WTC11 (cell line): ENCODE measurements around the gene LTBP4. TPM values are rescaled to one million over a fixed set of nuclear protein-coding genes. Genes with fewer than 3 reads are reported as not detected.

Experiments
- ATAC-seq: fragments of 200-7000 bp; cut with Tn5 transposase; 2 replicates; pipeline ENCODE4 v1.10.0; 2021; ENCODE audit warnings: mild to moderate bottlenecking, moderate library complexity
- CTCF ChIA-PET: fragments of 300-600 bp; sonication (Branson Sonifier 250); formaldehyde crosslinking; loops from one replicate; lab custom pipeline; 2021; ENCODE audit warnings: antibody characterized with exemption; lab: Charles Lee
- POLR2A ChIA-PET: fragments of 350-600 bp; sonication (Branson Sonifier 250); formaldehyde crosslinking; loops from one replicate; lab custom pipeline; 2021; ENCODE audit warnings: antibody characterized with exemption; lab: Charles Lee
- DNase-seq: peaks from one replicate; pipeline ENCODE4 v3.0.0; 2021; ENCODE audit warnings: low spot score
- H3K27ac Mint-ChIP-seq: 2 replicates; pipeline ENCODE4 v1.8.0; 2021; ENCODE audit warnings: mixed read lengths
- H3K27me3 Mint-ChIP-seq: 2 replicates; pipeline ENCODE4 v1.8.0; 2021; ENCODE audit warnings: low read depth, mild to moderate bottlenecking, moderate library complexity, mixed read lengths
- H3K36me3 Mint-ChIP-seq: 2 replicates; pipeline ENCODE4 v1.8.0; 2021; ENCODE audit warnings: mixed read lengths
- H3K4me1 Mint-ChIP-seq: 2 replicates; pipeline ENCODE4 v1.8.0; 2022; ENCODE audit warnings: mixed read lengths
- H3K4me3 Mint-ChIP-seq: 2 replicates; pipeline ENCODE4 v1.8.0; 2021; ENCODE audit warnings: mild to moderate bottlenecking, moderate library complexity, mixed read lengths
- H3K9me3 Mint-ChIP-seq: 2 replicates; pipeline ENCODE4 v1.8.0; 2021; ENCODE audit warnings: mixed read lengths
- ARID4B ChIP-seq: sonication (generic); formaldehyde crosslinking; IDR thresholded peaks from 2 replicates; pipeline ENCODE4 v1.8.0; 2023; ENCODE audit warnings: missing genetic modification reagents, mild to moderate bottlenecking, borderline replicate concordance
- CTCF ChIP-seq: fragments of 200-600 bp; IDR thresholded peaks from 2 replicates; pipeline ENCODE4 v1.8.0; 2022; ENCODE audit warnings: antibody characterized with exemption
- ETV6 ChIP-seq: sonication (generic); formaldehyde crosslinking; IDR thresholded peaks from 2 replicates; pipeline ENCODE4 v1.8.1; 2022; ENCODE audit warnings: mild to moderate bottlenecking, missing genetic modification reagents
- FOXK1 ChIP-seq: sonication (generic); formaldehyde crosslinking; IDR thresholded peaks from 2 replicates; pipeline ENCODE4 v1.8.0; 2022; ENCODE audit warnings: mild to moderate bottlenecking, moderate library complexity, missing genetic modification reagents
- GRHL2 ChIP-seq: fragments of 250-450 bp; sonication (Bioruptor Pico); IDR thresholded peaks from 2 replicates; pipeline ENCODE4 v1.8.0; 2022; ENCODE audit warnings: mild to moderate bottlenecking, moderate library complexity; ENCODE audit not compliant: insufficient replicate concordance, severe bottlenecking
- IRF1 ChIP-seq: sonication (generic); formaldehyde crosslinking; IDR thresholded peaks from 2 replicates; pipeline ENCODE4 v1.8.0; 2023; ENCODE audit warnings: missing genetic modification reagents
- MAX ChIP-seq: sonication (generic); formaldehyde crosslinking; IDR thresholded peaks from 2 replicates; pipeline ENCODE4 v1.8.0; 2022; ENCODE audit warnings: mild to moderate bottlenecking, missing genetic modification reagents
- MLX ChIP-seq: sonication (generic); formaldehyde crosslinking; IDR thresholded peaks from 2 replicates; pipeline ENCODE4 v1.8.1; 2023; ENCODE audit warnings: mild to moderate bottlenecking, missing genetic modification reagents, moderate library complexity
- NFE2L1 ChIP-seq: sonication (generic); formaldehyde crosslinking; IDR thresholded peaks from 2 replicates; pipeline ENCODE4 v1.8.1; 2023; ENCODE audit warnings: missing genetic modification reagents
- PRRX2 ChIP-seq: fragments of 250-450 bp; sonication (Bioruptor Pico); IDR thresholded peaks from 2 replicates; pipeline ENCODE4 v1.8.0; 2021; ENCODE audit warnings: mild to moderate bottlenecking
- USF1 ChIP-seq: sonication (generic); formaldehyde crosslinking; IDR thresholded peaks from 2 replicates; pipeline ENCODE4 v1.8.0; 2022; ENCODE audit warnings: mild to moderate bottlenecking, missing genetic modification reagents
- ZNF138 ChIP-seq: sonication (generic); formaldehyde crosslinking; conservative IDR thresholded peaks from 2 replicates; pipeline ENCODE4 v1.8.1; 2022; ENCODE audit warnings: mild to moderate bottlenecking, moderate library complexity, missing genetic modification reagents
- ZNF425 ChIP-seq: fragments of 250-450 bp; sonication (Bioruptor Pico); conservative IDR thresholded peaks from 2 replicates; pipeline ENCODE4 v1.9.0; 2021; ENCODE audit warnings: mild to moderate bottlenecking
- total RNA-seq: library from RNA; stranded (reverse); gene quantifications from 3 replicates; pipeline ENCODE4 v1.2.3, GENCODE V29; 2021

LTBP4 gene
- total RNA-seq, 1 experiment from 2014 or later: 125 TPM

GRCh38 chr19:40589591-40590429, 11.4 kb upstream of the LTBP4 start:
- H3K36me3 Mint-ChIP-seq: peaks cover 20% of the 10 kb centered on the region
- TF ChIP-seq IRF1 (CRISPR knock-in tag) (no peak), ETV6 (CRISPR knock-in tag) (no peak), ZNF425 (CRISPR knock-in tag) (no peak), FOXK1 (CRISPR knock-in tag) (no peak), GRHL2 (CRISPR knock-in tag) (no peak), MLX (no peak), NFE2L1 (CRISPR knock-in tag) (no peak), MAX (CRISPR knock-in tag) (no peak), USF1 (CRISPR knock-in tag) (no peak), CTCF (no peak), PRRX2 (CRISPR knock-in tag) (no peak), ARID4B (CRISPR knock-in tag) (no peak), ZNF138 (no peak)

More at GRCh38 chr19:40589591-40590429, 11.4 kb upstream of the LTBP4 start:
- peaks cover 8% of the 10 kb centered on the region for H3K4me1 Mint-ChIP-seq
- CTCF ChIA-PET: interaction anchor here (0.7 to 1.4 kb wide), 2 partner anchors 41 to 60 kb away, joined by 3 to 4 read pairs; no protein-coding TSS in a partner anchor
- no peak overlapping the region for H3K27ac Mint-ChIP-seq
- ATAC-seq (no peak), DNase-seq (no peak)
- H3K4me3 Mint-ChIP-seq: no peak overlapping the region
- H3K9me3 Mint-ChIP-seq: 0 out of 2 replicates have a peak, but pooled peaks cover 3% of the 10 kb centered on the region
- H3K27me3 Mint-ChIP-seq: peaks cover 11% of the 10 kb centered on the region
- POLR2A ChIA-PET: interaction anchor here (0.6 kb wide), 1 partner anchor 85 kb away, joined by 3 read pairs; no protein-coding TSS in a partner anchor
